ENCODE data around the gene DMKN. TPM values are rescaled to one million over a fixed set of nuclear protein-coding genes. Genes with fewer than 3 reads are reported as not detected.

DMKN gene
- total and polyA plus RNA-seq, 3 donors from 2014 or later, result 5.8 to 24.0 (median 7.9) TPM

GRCh38 chr19:35528218-35529038 is 15.0 kb upstream of the DMKN start, which contains the start of gene SBSN:
SBSN (minus strand) TSS chr19:35528311; CDS start chr19:35528281, 30 bp downstream.
- Histone ChIP-seq H3K27ac (no peak within 1 kb of the TSS), H3K27me3 (no peaks in the 10 kb centered on the region), H3K4me3 (no peak within 1 kb of the TSS), H3K9me3 (no peaks in the 10 kb centered on the region), H3K4me1 (no peaks in the 10 kb centered on the region), H3K36me3 (ENCODE audit: low read depth, missing control alignments) (no peaks in the 10 kb centered on the region)
- DNase-seq, result no peak
- TF ChIP-seq POLR2A (IDR thresholded peaks at IDR 0.05) (no peak), CTCF (IDR thresholded peaks at IDR 0.05) (no peak)
- 81 to 87% methylated on average over 11 of the region's 11 CpGs for WGBS, 2 donors
- intact Hi-C loops (cut with DNase I; ENCODE audit: low total_unique reads), result no loop called here

GRCh38 chr19:35525873-35526272 is 12.4 kb upstream of the DMKN start:
- Histone ChIP-seq H3K27ac (no peak overlapping the region), H3K27me3 (no peaks in the 10 kb centered on the region), H3K4me3 (no peak overlapping the region), H3K9me3 (no peaks in the 10 kb centered on the region), H3K4me1 (no peaks in the 10 kb centered on the region), H3K36me3 (ENCODE audit: low read depth, missing control alignments) (no peaks in the 10 kb centered on the region)
- WGBS, 2 donors, result 80 to 88% methylated on average over 4 of the region's 4 CpGs
- intact Hi-C loops (cut with DNase I; ENCODE audit: low total_unique reads), result no loop called here
- TF ChIP-seq POLR2A (IDR thresholded peaks at IDR 0.05), result no peak
- no peak for TF ChIP-seq CTCF (IDR thresholded peaks at IDR 0.05)
- DNase-seq, result no peak

- no peak for TF ChIP-seq POLR2A (IDR thresholded peaks at IDR 0.05)
- no peak for TF ChIP-seq CTCF (IDR thresholded peaks at IDR 0.05)
- H3K27ac ChIP-seq, result no peak overlapping the region
- no peaks in the 10 kb centered on the region for H3K4me1 ChIP-seq
- no peak for DNase-seq
- H3K4me3 ChIP-seq, result no peak overlapping the region
- H3K36me3 ChIP-seq (ENCODE audit: low read depth, missing control alignments), result no peaks in the 10 kb centered on the region
- intact Hi-C loops (cut with DNase I; ENCODE audit: low total_unique reads), result no loop called here
- H3K9me3 ChIP-seq, result no peaks in the 10 kb centered on the region
- H3K27me3 ChIP-seq, result no peaks in the 10 kb centered on the region
- WGBS, 2 donors, result 35 to 42% methylated on average over 11 of the region's 11 CpGs
Measured at GRCh38 chr19:35524181-35524837, 10.9 kb upstream of the DMKN start.

- no peak overlapping the region for H3K4me3 ChIP-seq
- DNase-seq, result no peak
- H3K27ac ChIP-seq, result no peak overlapping the region
- 86 to 87% methylated on average over 12 of the region's 12 CpGs for WGBS, 2 donors
- H3K4me1 ChIP-seq, result no peaks in the 10 kb centered on the region
- TF ChIP-seq CTCF (IDR thresholded peaks at IDR 0.05), result no peak
- no peak for TF ChIP-seq POLR2A (IDR thresholded peaks at IDR 0.05)
- no peaks in the 10 kb centered on the region for H3K36me3 ChIP-seq (ENCODE audit: low read depth, missing control alignments)
- intact Hi-C loops (cut with DNase I; ENCODE audit: low total_unique reads), result no loop called here
- H3K9me3 ChIP-seq, result no peaks in the 10 kb centered on the region
- H3K27me3 ChIP-seq, result no peaks in the 10 kb centered on the region
Measured at GRCh38 chr19:35522745-35523327, 9.4 kb upstream of the DMKN start.

Measured in testis (tissue), 3 donors.